Stimulated activated CD8-positive, alpha-beta memory T cell treated with anti-CD3 and anti-CD28 coated beads, Interleukin-12 subunit alpha, Interleukin-12 subunit beta, amount 100 ng/mL, for 24 hours (primary cell): Measurements from ENCODE around the gene CPT1A.

Experiments
- DNase-seq: peaks from one replicate; pipeline ENCODE4 v3.0.0-alpha.2; 2020; ENCODE audit errors: extremely low read depth

The CPT1A gene

DNA sequence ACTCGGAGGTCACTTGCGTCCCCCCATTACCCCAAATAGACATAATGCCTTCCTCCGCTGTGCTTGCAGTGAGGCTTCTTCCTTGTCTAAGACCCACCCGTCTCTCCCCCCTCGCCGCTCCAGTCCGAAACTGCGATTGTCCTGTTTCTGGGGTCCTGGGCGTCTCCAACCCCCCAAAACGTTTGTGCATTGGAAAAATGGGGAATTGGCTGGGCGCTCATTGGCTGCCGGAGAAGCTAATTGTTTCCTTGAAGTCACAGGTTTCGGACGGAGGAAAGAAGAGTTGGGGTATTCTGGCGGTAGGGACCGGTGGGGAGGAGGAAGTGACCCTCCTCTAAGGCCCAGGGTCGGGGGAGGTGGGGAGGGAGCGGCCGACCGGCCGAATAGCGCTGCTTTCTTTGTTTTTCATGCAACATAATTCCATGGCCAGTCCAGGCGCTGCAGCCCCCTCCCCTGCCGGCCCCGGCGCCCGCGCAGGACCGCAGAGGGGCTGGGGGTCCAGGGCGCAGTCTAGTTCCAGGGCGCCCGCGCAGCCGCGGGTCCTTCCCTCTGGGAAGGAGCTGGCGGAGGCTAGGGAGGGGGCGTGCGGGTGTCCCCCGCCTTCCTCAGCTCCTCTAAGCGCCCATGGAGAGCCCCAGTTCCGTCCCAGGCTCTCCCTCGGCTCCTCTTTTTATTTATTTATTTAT, 12.7 kb upstream of the CPT1A start:
- no peak for DNase-seq

DNA sequence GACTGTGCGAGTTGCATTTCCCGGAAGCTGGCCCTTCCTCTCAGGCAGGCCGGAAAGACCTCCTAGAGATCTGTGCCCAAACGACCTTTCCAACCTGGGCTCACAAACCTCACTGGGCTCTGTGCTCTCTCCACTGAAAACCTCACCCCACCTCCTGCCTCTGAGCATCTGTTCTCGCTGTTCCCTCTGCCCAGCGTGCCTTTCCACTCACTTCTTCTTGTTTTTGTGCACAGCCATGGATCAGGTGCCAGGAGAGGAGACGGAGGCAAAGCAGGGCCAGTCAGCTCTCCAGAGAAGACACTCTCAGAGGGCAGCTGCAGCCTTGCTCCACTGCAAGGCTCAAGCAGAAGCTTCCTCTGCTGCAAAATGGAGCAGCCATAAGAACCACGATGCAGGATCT, 10.9 kb upstream of the CPT1A start:
- DNase-seq = no peak

DNA sequence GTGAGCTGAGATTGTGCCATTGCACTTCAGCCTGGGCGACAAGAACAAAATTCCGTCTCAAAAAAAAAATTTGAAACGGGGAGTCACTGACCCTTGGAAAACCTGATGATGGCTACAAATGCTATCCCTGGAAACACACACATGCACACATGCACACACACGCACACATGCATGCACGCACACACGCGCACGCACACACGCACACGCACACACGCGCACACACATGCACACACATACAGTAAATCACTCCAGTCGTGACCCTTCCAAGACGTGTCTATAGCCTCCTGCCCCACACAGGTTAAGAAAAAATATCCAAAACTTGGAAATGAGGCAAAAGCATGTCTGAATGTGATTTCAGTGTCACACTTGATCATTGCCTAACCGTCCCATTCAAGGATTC, 6.7 kb upstream of the CPT1A start:
- DNase-seq = no peak

DNA sequence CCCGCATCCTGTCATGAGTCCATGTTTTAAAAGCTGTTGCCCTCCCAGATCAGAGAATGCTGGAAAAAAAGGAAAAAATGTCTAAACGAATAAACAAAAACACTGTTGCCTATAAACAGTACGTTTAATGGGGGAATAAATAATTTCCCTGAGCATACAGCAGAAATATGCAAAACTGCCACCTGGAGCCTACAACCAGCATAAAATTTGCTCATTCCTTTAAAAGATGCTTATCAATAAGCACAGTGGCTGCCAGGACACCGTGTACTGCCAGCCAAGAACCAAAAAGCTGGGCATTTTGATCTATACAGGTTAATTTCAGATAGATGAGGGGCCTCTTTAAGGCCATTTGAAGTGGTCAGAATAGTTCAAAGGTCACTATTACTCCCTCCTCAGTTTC, 5.7 kb upstream of the CPT1A start:
- no peak for DNase-seq

DNA sequence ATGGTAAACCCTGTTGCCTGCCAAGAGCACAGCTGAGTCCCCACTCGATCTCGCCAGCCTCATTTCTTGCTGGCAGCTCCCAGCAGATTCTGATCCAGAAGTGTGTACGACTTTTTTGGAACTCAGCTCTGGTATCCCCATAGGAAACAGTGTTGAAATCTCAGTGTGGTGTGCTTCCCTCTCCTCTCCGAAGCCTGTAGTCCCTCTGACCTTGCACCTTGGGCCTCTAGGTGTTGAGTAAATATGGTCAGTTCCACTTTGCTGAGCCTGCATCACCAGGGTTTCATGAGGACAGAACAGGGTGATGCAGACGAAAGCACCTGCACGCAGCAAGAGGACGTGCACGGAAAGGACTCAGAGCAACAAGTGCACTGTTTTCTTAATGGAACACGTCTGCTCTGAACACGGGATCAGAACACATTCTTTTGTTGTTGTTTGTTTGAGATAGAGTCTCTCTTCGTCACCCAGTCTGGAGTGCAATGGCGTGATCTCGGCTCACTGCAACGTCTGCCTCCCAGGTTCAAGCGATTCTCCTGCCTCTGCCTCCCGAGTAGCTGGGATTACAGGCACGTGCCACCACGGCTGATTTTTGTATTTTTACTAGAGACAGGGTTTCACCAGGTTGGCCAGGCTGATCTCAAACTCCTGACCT, 3.8 kb upstream of the CPT1A start:
- DNase-seq = no peak

DNA sequence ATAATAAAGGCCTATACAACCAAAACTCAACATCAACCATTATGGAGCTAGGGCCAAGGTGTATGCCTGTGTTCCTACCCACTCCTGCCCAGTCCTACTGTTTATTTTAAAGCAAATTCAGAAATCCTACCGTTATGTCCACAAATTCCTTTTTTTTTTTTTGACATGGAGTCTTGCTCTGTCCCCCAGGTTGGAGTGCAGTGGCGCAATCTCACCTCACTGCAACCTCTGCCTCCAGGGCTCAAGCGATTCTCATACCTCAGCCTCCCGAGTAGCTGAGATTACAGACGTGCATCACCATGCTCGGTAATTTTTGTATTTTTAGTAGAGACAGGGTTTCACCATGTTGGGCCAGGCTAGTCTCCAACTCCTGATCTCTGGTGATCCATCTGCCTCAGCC, 3.1 kb upstream of the CPT1A start:
- DNase-seq = no peak

DNA sequence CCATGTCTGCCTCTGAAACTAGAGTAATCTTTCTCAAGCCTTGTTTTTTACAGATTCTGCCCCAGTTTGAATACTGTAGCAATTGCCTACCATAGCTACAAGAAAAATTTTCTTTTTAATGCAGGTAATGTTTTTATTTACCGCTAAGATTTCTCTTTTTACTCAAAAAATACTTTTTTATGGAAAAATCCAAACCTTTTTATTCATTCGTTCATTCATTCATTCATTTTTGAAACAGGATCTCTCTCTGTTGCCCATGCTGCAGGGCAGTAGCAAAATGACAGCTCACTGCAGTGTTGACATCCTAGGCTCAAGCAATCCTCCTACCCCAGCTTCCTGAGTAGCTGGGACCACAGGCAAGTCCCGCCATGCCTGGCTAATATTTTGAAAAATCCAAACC, 2.7 kb upstream of the CPT1A start:
- DNase-seq = no peak

DNA sequence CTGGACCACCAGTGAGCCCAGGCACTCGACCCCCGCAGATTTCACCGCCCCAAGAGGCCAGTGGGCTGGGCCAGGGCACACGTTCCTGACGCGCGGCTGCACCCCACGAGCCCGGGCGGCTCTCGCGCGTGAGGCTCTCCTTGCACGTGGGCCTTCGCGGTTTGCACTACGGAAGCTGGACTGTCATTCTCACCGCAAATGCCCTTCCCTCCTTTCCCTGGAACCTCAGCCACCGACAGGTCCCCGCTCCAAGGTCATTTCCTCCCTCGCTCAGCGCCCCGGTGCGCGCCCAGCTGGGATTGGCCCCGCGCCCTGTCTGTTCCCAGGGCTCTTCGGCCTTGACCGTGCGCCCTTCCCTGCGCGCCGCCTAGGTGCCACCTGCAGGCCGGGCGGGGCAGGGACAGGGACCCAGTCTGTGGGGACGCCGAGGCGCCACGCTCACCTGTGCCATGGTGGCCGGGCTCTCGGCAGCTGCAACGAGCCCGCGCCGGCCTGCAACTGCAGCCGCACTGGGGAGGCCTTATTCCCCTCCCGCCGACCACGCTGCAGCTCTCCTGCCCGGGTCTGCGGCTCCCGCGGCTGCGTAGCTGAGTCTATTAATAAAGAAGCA, 2.1 kb upstream of the CPT1A start:
- DNase-seq = no peak

DNA sequence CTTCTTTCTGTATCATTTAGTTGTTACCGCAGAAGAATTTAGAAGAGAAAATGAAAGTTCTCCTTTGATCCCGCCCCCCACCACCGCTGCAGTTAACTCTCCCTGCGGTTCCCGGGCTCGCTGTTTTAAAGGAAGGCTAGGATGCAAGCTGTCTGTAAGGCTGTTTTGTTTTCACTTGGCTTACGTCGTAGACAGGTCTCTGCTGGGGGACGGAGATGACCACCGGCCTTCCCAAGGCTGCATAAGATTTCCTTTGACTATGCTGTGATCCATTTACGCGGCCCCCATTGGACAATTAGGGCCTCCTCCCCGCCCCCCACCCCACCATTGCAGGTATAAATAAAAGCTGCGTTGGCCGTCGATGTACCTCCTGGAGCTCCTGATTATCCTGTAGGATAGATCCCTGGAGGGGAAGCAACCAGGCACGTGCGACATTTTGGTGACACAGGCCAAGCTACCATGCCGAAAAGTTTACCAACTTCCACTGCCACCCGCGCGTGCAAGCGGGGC, 1.4 kb upstream of the CPT1A start:
- DNase-seq = no peak

DNA sequence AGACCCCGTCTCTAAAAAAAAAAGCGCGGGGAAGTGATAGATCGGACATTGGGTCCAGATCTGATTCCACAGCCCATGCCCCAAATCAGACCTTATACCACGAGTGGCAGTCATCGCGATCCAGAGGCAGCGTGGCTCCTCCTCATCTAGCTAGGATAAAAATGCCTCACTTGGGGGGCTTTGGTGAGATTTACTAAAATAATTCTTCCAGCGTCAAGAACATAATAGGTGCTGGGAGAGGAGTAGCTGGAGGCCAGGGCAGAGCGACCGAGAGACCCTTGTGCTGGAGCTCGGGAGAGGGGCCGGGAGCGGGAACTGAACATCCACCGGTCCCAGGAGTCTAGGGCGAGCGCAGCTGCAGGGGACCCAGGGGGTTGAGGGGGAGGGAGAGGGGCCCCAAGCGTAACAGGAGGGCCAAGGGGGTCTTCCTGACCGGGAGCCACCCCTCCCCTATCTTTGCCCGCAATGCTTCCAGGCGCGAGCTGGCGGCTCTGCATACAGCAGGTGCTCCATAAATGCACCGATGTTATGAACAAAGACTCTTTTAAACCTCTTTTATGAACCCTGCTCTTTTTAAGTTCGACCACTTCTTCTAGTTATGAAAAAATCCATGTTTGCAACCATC, 823 bp upstream of the CPT1A start:
- DNase-seq = no peak

DNA sequence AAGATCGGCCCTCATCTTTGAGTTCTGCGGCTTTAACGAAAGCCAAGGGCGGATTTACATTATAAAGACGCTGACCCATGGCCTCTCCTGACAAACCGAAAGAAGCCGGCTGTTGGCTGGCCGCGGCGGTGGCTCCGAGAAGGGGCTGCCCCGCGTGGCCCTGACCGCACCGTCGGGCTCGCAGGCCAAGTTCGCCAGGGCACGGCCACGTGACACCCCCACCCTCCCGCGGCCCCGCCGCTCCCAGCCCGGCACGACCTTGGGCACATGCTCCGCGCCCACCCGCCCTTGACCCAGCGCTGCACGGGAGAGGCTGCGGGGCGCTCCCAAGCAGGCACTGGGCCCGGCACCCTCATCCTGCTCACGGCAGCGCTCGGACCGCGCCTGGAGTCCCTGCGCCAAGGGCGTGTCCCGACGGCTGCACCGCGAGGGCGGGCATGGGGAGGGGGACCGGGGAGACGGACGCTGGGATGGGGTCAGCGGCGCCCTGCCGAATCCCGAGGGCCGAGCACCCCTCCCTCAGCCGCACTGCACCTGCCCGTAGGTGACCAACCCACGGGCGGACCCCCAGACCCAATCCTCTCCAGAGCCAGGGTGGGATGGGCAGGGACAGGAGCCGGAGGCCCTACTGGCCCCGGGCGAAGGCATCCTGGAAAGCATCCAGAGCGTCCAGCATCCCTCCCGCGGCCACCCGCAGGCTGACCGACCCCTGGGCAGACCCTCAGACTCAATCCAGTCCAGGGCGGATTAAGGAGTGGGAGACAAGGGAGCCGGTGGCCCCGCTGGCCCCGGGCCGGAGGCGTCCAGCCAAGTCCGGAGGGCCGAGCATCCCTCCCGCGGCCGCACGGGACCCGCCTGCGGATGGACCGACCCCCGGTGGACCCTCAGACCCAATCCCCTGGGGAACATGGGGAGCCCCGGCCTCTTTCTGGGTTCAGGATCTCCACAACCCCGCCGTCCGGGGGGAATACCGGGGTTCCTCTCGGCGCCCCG, 759 bp downstream of the CPT1A start:
- no peak for DNase-seq

DNA sequence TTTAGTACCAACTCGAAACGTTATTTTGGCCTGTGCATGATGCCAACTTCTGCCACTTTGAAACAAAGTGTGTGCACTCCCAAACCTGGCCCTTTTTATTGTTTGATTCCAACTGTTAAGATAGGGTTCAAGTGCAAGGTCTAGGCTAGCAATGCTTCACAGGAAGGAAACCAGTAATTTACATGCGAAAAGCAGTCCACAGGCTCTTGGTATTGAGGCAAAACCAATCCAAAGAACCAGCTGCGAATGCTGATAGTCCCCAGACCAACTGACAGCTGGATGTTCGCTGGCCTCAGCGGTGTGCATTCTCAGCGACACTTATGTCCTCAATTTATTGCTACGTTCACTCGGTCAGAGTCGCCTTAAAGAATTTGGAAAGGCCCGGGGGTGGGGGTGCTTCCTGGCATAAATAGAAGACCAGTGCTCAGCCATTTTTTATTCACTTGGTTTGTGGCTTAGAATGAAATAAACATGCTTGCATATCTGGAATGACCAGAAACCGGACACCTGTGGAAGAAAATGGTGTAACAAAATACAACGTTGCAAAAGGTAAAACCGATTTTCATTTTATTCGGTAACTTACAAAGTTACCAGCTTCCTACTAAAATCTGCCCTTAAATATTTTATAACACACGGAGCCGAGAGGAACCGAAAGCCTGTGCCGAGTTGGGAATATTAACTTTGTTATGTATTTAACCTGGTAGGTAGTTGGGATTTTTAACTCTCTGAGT, 1.6 kb downstream of the CPT1A start:
- DNase-seq = no peak

DNA sequence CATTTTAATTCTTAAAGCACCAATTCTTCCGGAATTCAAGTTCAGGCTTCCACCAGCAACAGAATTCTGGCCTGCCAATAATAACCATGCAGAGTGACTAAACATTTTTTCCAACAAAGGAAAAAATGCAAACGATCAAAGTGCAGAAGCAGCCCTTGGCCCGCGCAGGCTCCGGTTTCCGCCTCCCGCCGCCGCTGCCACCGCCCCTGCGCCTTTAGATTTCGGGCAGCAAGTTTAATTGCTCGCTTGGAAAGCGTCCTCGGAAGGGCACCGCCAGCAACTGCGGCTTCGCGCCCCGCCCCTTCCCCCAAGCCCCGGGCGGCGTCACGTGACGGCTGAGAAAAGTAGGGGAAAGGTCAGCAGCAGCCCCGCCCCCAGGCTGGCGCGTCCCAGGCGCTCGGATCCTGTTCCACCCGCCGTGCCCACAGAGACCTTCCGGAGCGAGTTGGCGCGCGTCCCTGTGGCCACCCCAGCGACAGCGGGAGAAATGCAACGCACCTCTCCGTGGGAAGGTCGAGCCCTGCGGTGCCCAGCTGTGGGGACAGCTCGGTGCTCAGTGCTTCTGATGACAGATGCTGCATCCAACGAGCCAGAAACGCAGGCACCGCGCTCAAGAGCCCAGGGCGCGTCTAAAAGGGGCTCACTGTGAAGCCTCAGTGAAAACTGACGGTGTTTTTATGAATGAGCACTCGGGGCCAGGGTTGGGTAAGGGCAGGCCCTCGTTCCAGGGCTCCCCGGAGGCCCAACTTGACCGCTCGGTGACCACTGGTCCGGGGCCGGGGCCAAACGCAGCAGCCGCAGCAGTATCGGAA, 2.5 kb downstream of the CPT1A start:
- DNase-seq = peak; percentile 89

DNA sequence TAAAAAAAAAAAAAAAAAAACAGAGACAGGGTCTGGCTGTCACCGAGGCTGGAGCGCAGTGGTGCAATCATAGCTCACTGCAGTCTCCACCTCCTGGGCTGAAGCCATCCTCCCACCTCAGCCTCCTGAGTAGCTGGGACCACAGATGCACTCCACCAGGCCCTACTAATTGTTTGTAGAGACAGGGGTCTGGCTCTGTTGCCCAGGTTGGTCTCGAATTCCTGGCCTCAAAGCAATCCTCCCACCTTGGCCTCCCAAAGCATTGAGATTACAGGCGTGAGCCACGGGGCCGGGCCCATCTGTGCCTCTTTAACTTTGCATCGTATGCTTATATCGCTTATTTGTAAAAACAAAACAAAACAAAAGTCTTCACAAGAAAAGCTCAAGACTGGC, 3.1 kb downstream of the CPT1A start:
- no peak for DNase-seq

DNA sequence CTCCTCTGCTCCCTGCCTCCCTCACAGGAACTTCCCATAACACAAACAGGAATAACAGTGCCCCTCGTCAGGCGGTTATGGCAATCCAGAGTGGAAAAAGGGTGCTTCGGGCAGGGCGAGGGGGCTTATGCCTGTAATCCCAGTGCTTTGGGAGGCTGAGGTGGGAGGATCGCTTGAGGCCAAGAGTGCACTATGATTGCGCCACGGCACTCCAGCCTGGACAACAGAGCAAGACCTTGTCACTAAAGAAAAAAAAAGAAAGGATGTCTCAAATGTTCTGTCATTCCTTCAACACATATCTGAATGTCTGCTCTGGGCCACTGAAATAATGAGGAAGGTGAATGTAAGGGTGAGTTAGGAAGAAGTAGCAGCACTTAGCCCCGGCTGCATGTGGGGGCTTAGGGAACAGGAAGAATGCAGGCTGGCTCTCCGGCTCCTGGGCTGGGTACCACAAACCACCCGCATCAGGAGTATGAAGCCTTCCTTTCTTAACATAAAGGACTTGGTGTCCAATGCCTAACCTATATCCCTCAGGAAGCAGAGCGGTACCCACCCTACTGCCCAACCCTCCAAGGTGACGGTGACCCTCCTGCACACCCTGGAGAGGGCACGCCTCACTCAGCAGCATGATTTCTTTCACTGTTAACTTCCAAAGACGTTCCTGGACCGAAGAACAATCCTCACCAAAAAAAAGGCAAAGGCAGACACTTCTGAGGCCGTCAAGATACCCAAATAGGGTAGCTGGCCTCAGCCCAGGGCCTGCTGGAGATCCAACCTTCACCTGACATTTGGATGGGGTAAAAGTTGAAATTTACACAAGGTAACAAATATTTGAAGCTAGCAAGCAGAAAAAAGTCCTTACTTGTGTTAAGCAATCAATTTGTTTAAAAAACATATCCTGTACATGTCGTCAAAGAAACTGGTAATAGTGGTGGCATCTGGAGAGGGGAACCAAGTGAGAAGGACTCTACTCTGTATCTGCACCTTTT, 3.8 kb downstream of the CPT1A start:
- DNase-seq = no peak

DNA sequence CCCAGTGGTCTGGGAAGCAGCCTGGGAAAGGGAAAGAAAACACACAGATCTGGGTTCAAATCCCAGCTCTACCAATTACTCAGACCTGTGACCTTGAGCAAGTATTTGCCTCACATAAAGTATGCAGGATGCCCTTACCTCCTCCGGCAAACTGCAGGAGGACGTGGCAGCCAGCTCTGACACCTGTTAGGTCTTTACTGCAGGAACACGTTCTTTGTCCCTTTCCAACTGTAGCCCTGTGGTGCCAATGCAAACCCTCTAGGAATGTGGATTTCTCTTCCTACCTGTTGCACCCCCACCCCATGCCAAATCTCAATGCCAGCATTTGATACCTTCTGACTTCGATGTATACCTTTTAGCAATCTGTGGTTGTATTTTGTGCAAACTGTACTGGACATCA, 6.0 kb downstream of the CPT1A start:
- no peak for DNase-seq

DNA sequence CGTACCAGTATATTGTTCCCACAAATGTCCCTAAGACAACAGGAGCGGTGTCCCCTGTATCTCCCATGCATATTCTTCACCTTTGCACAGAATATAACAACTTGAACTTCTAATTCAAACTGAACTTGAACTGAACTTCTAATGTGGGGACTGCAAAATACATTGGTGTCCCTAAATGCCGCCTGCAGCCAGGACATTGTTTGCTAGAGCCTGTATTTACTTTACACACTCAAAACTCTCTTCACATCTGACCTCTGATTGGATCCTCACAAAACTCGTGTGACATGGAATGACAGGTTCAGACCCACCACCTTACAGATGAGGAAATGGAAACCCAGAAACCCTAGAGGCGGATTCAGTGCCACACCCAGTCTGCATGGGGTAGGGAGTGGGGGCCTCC, 6.4 kb downstream of the CPT1A start:
- no peak for DNase-seq

DNA sequence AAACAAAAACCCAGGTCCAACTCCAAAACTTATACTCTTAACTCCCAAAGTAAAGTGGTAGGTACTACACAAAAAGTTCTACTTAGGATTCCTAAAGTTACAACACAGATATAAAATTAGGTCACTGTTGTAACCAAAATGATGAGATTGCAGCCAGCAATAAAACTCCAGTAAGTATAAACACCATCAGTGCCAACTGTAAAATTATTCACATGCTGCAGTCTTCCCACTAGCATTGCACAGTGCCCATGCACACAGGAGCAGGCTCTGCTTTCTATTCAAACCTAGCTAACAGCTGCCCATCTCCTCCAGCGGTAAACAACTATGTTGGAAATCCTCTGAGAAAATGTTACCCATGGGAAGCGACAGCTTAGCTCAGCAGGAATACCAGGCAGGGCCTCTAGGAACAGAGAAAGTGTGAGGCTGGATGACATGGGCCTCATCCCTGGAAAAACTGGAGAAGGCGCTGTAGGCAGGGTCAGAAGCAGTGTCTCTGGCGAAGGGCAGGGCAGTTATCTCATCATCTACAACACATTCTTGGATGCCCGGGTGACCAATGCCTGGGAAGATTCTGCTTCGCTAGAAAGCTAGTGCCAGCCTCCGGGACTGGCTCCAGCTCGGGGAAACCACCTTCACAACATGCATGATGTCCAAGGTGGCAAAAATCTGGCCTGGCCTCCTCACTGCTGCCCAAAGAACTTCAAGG, 9.1 kb downstream of the CPT1A start:
- no peak for DNase-seq
